Activated T-helper 9 cell treated with anti-CD3 and anti-CD28 coated beads, Interleukin-2, amount 50 U/mL, for 16 hours (primary cell): ENCODE results near the gene PTPN12.
"Not testable (repeated sequence)": the region's sequence is repeated elsewhere in the genome, so short reads cannot be mapped to it uniquely, and the experiment has no call there.

ENCODE experiments used
- DNase-seq: peaks from one replicate; pipeline ENCODE4 v3.0.0-alpha.2; 2020; ENCODE audit warnings: low read depth

PTPN12 gene

DNA sequence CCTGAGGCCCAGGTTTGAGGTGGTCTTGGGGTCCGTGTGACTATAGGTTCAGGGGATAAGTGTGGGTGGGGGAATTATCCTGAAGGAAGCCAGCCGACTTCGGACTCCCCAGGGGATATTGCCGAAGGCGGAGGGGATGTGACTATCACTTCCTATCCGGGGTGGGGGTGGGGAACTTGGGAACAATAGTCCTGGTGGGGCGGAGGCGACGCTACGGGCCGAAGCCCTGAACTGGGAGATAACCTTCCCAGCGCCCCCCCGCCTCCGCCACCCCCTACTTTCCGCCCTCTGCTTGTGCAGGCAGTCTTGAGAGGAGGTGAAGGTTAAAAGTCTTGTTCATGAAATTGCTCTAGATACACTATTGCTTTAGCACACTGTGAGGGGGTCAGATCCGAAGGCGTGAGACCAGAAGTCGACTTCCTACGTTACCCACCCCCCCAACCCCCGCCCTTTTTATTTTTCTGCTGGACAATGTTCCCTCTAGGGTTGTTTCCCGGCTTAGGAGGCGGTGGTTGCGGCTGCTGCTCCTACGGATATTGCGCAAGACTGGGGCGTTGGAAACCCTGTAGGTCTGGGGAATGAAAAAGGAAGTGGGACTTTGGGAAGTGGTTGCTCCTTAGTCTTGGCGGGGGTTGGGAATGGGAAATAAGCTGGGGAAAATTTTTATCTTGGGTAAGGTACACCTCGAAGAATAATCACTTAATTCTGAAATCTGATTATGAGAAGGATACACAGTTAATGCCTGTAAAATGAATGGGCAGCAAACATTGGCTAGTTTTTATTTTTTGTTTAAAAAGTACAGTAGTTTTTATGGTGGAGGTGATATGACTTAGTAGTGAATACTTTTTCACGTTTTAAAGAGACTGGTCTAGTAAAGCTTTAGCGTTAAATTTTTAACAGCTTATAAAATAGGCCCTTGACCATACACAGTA, 1.5 kb downstream of the PTPN12 start:
- no peak for DNase-seq

DNA sequence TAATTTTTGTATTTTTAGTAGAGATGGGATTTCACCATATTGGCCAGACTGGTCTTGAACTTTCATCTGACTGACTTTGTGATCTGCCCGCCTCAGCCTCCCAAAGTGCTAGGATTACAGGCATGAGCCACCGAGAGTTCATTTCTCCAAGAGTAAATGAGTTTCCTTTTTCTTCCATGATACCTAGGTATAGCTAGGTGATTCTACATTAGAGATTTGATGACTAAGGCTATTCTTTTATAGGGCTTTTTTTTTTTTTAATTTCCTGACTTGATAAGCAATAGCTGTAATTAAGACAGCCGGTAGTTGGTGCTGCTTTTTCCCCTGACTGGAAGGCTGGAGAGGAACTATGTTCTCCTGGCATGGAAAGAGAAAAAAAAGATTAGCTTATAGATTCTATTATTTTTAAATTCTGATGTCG, 3.3 kb downstream of the PTPN12 start:
- no peak for DNase-seq

GRCh38 chr7:77540993-77541392, 3.9 kb downstream of the PTPN12 start:
- not testable (repeated sequence) for DNase-seq

- no peak for DNase-seq
Measured at GRCh38 chr7:77542409-77542808, 5.3 kb downstream of the PTPN12 start.

- no peak for DNase-seq
Measured at GRCh38 chr7:77542895-77543294, 5.8 kb downstream of the PTPN12 start.

DNA sequence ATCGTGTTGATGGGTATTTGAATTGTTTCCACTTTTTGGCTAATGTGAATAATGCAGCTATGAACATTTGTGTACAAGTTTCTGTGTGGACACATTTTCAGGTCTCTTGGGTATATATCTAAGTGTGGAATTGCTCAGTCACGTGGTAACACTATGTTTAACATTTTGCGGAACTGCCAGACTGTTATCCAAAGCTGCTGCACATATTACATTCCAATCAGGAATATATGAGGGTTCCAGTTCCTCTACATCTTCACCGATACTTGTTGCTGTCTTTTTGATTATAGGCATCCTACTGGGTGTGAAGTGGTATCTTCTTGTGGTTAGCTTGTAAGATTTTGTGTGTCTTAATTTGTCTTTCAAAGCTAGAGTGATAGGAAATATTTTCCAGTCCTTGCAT, 6.8 kb downstream of the PTPN12 start:
- DNase-seq, result no peak

DNA sequence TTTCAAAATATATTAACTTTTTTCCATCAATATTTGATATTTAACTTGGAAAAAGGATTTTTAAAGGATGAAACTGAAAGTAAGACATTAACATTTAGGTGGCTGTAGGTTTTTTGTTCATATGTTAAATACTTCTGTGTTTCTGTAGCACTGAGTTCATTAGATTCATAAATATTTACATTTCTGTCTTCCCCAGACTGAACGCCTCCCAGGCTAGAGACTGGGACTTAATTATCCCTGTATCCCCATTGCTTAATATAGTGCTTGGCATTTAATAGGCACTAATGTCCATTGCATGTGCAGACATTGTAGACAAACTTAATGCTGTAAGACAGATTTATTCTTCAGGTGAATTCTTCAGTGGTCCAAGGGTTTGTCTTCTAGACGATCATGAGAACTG, 7.4 kb downstream of the PTPN12 start:
- DNase-seq, result no peak

DNA sequence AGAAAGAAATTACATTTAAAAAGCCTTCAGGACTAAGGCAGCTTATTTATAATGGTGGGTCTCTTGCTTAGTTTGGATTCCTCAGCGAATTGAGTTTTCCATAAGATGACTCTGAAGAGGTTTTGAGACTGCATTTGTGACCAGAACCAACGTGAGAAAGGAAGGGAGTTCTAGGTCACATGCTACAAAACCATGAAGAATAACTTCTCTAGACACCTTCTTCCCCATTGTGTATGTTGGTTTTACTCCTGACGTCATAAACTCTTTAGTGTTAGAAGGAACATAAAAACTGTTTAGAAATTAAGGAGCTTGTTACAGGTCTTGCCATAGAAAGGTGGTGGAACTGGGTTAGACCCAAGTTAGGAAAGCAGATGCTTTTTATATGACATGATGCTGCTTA, 11.1 kb downstream of the PTPN12 start:
- DNase-seq, result no peak

GRCh38 chr7:77549106-77549870, 12.2 kb downstream of the PTPN12 start:
- no peak for DNase-seq

DNA sequence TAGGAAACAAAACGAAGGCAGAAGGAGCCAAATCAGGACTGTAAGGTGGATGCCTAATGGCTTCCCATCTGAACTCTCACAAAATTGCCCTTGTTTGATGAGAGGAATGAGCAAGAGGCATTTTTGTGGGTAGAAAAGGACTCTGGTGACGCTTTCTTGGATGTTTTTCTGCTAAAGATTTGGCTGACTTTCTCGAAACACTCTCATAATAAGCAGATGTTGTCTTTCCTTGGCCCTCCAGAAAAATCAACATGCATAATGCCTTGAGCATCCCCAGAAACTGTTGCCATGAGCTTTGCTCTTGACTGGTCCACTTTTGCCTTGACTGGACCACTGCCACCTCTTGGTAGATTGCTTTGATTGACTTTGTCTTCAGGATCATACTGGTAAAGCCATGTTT, 13.5 kb downstream of the PTPN12 start:
- no peak for DNase-seq

GRCh38 chr7:77553123-77553522, 16.0 kb downstream of the PTPN12 start:
- DNase-seq, result no peak

- no peak for DNase-seq
Measured at GRCh38 chr7:77558284-77558967, 21.3 kb downstream of the PTPN12 start.

DNA sequence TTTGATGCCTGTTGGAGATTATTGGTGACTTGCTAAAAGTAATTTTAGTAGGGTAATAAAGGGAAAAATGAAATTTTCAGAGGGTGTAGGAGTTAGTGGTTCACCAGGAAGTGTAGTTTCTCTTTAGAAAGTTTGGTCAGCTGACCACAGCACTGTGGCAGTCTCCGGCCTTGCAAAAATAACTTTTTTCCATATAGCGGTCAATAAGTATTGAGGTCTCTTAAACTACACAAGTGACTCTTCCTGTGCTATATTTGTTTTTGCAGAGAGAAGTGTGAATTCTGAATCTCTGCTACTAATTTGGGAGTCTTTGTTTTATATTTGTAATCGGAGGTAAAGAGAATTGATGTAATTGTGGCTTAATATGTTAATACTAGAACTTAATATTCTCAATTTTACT, 24.3 kb downstream of the PTPN12 start:
- no peak for DNase-seq

- DNase-seq, result no peak
Measured at GRCh38 chr7:77563275-77563674, 26.2 kb downstream of the PTPN12 start.

- DNase-seq, result no peak
Measured at GRCh38 chr7:77565917-77566316, 28.8 kb downstream of the PTPN12 start.

GRCh38 chr7:77566421-77566820, 29.3 kb downstream of the PTPN12 start:
- DNase-seq, result no peak

DNA sequence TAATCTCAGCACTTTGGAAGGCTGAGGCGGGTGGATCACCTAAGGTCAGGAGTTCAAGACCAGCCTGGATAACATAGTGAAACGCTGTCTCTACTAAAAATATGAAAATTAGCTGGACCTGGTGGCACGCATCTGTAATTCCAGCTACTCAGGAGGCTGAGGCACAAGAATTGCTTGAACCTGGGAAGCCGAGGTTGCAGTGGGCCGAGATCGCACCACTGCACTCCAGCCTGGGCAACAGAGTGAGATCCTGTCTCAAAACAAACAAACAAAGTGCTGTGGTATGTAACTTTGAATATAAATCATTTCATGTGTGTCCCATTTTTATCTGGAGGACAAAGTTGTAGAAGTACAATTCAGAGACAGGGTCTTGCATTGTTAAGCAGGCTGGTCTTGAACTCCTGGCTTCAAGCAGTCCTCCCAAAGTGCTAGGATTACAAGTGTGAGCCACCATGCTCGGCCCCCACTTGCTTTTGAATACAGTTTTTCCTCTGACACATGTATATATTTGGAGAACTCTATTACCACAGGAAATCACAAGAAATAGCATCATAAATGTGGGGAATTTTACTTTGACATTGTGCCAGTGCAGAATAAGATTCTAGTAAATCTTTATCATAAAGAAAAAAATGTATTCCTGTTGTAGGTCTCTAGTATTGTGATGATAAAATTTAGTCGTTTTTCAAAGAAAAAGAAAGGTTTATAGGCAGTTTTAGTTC, 32.6 kb downstream of the PTPN12 start:
- no peak for DNase-seq

- DNase-seq, result no peak
Measured at GRCh38 chr7:77570330-77571011, 33.4 kb downstream of the PTPN12 start.

- DNase-seq, result no peak
Measured at GRCh38 chr7:77571801-77572200, 34.7 kb downstream of the PTPN12 start.

- no peak for DNase-seq
Measured at GRCh38 chr7:77575187-77575586, 38.1 kb downstream of the PTPN12 start.

DNA sequence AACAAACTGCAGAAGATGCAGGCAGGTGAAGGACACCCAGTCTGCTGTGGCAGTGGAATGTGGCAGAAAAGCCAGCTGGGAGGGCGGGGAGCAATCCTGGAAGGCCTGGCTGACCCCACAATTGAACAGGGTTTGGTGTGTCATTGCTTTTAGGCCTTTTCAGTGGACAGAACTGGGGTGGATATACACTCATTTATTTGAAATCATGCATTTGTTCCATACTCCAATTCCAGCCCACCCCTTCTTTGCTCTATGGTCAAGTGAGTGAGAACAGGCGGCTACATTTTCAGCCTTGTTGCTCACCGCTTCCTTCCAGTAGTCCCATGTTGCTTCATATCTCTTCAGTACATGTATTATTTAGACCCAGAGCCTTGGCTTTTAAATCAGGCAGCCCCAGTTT, 39.8 kb downstream of the PTPN12 start:
- DNase-seq, result no peak
